Caco-2 (cell line): ENCODE measurements around the gene ANKRD18A. TPM values are rescaled to one million over a fixed set of nuclear protein-coding genes. Genes with fewer than 3 reads are reported as not detected.

Experiments
- BruUV-seq: library from RNA; stranded (reverse); fragments of 400-500 nt; replicated peaks from 2 replicates; lab custom pipeline; 2021; lab: Mats Ljungman, UMichigan
- CTCF ChIA-PET: fragments of 300-600 bp; sonication (Branson Sonifier 250); formaldehyde crosslinking; loops from one replicate; lab custom pipeline; 2022; ENCODE audit warnings: antibody characterized with exemption; lab: Charles Lee
- POLR2A ChIA-PET: fragments of 300-600 bp; sonication (Branson Sonifier 250); formaldehyde crosslinking; loops from one replicate; lab custom pipeline; 2022; ENCODE audit warnings: antibody characterized with exemption; lab: Charles Lee
- DNase-seq, 2 experiments: peaks; one replicate each; pipeline versions ENCODE4 v3.0.0 to v3.0.0-alpha.2; 2020 to 2022
- H3K27me3 ChIP-seq: replicated peaks from 2 replicates; pipeline ENCODE4 v1.6.0; 2011; ENCODE audit warnings: low read length; ENCODE audit not compliant: control insufficient read depth, insufficient read depth
- H3K36me3 ChIP-seq: 2 replicates; pipeline ENCODE4 v1.5.1; 2011; ENCODE audit warnings: low read length; ENCODE audit not compliant: control insufficient read depth, insufficient read depth
- H3K4me1 ChIP-seq: fragments of 250-450 bp; sonication (Bioruptor Pico); 2 replicates; pipeline ENCODE4 v1.5.1; 2020; ENCODE audit warnings: mild to moderate bottlenecking
- H3K4me3 ChIP-seq: 2 replicates; pipeline ENCODE4 v1.5.1; 2011; ENCODE audit warnings: low read depth, mild to moderate bottlenecking, control low read depth, low read length
- H3K9me3 ChIP-seq: fragments of 250-450 bp; sonication (Bioruptor Pico); 2 replicates; pipeline ENCODE4 v1.5.1; 2020; ENCODE audit warnings: mild to moderate bottlenecking, moderate library complexity
- H3K27ac Mint-ChIP-seq: one replicate; pipeline ENCODE4 v1.8.0; 2022; ENCODE audit warnings: mixed read lengths; ENCODE audit not compliant: unreplicated experiment
- H3K27me3 Mint-ChIP-seq: one replicate; pipeline ENCODE4 v1.8.0; 2022; ENCODE audit warnings: mixed read lengths; ENCODE audit not compliant: insufficient read depth, unreplicated experiment
- H3K36me3 Mint-ChIP-seq: one replicate; pipeline ENCODE4 v1.8.0; 2022; ENCODE audit warnings: mild to moderate bottlenecking, mixed read lengths; ENCODE audit not compliant: insufficient read depth, unreplicated experiment
- H3K4me1 Mint-ChIP-seq: one replicate; pipeline ENCODE4 v1.8.0; 2022; ENCODE audit warnings: low read depth, mixed read lengths; ENCODE audit not compliant: unreplicated experiment
- H3K4me3 Mint-ChIP-seq: one replicate; pipeline ENCODE4 v1.8.0; 2022; ENCODE audit warnings: mild to moderate bottlenecking, moderate library complexity, mixed read lengths; ENCODE audit not compliant: unreplicated experiment
- H3K9me3 Mint-ChIP-seq: one replicate; pipeline ENCODE4 v1.8.0; 2022; ENCODE audit warnings: mixed read lengths; ENCODE audit not compliant: unreplicated experiment
- CTCF ChIP-seq, 2 experiments: fragments of 200-600 bp in 1 of 2; IDR thresholded peaks; 1 replicate in 1 of 2; 2 replicates in 1 of 2; pipeline versions ENCODE4 v1.5.1 to v1.8.0; 2011 to 2022; ENCODE audit warnings: antibody characterized with exemption in 1 of 2, control low read depth in 1 of 2, inconsistent platforms in 1 of 2, low read depth in 1 of 2, low read length in 1 of 2, mild to moderate bottlenecking in 1 of 2, moderate library complexity in 1 of 2; ENCODE audit not compliant: insufficient read depth in 1 of 2, severe bottlenecking in 1 of 2, unreplicated experiment in 1 of 2
- intact Hi-C: fragments of 100-400 bp; cut with micrococcal nuclease; formaldehyde crosslinking; loops from one replicate; pipeline ENCODE4 v1.10.0; 2022; ENCODE audit not compliant: unreplicated experiment
- total RNA-seq: library from RNA; stranded (reverse); gene quantifications from 2 replicates; pipeline ENCODE4 v1.2.3, GENCODE V29; 2022

Gene ANKRD18A
- total RNA-seq, 1 experiment from 2014 or later: 2.6 TPM

GRCh38 chr9:38662763-38663593, 42.6 kb upstream of the ANKRD18A start:
- Mint-ChIP-seq H3K36me3 (no peaks in the 10 kb centered on the region), H3K9me3 (no peaks in the 10 kb centered on the region), H3K27ac (no peak overlapping the region), H3K27me3 (peaks cover 13% of the 10 kb centered on the region), H3K4me3 (no peak overlapping the region), H3K4me1 (no peaks in the 10 kb centered on the region)
- CTCF ChIA-PET: no interaction called here
- H3K9me3 ChIP-seq: no peaks in the 10 kb centered on the region
- POLR2A ChIA-PET: no interaction called here
- no TSS peak for BruUV-seq
- H3K36me3 ChIP-seq: no peaks in the 10 kb centered on the region
- peak in 1 of 2 experiments; percentile 25 for TF ChIP-seq CTCF (IDR thresholded peaks at IDR 0.05; ENCODE audit: insufficient read depth in 1 of 2, low read depth in 1 of 2, low read length in 1 of 2, severe bottlenecking in 1 of 2, unreplicated experiment in 1 of 2)
- H3K4me1 ChIP-seq: no peaks in the 10 kb centered on the region
- H3K27me3 ChIP-seq: no peaks in the 10 kb centered on the region
- intact Hi-C loops: loop anchor here (1.0 kb wide), 1 partner anchor 18 kb away; no protein-coding TSS in a partner anchor
- DNase-seq: no peak
- H3K4me3 ChIP-seq: no peak overlapping the region

DNA sequence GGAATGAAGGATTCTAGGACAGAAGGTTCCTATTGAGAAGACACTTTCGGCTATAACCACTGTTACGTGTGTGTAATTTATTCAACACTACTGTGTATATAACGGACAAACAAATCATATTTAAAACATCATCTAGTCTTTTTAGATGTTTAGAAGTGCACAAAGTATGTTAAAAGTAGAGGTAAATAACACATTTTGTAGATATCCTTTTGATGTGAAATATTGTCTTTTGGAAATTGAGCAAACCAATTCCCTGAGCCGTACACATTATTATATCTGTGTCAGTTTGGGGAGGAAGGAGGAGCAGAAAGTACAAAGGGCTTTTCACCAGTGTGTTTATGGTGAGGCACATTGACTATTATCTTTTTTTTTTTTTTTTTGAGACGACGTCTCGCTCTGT, 39.1 kb upstream of the ANKRD18A start:
- Mint-ChIP-seq H3K36me3 (no peaks in the 10 kb centered on the region), H3K27me3 (peaks cover 11% of the 10 kb centered on the region), H3K9me3 (no peaks in the 10 kb centered on the region), H3K27ac (no peak overlapping the region), H3K4me3 (no peak overlapping the region), H3K4me1 (no peaks in the 10 kb centered on the region)
- Histone ChIP-seq H3K9me3 (no peaks in the 10 kb centered on the region), H3K27me3 (no peaks in the 10 kb centered on the region; the same call in 1 of the 2 replicates), H3K4me3 (no peak overlapping the region), H3K36me3 (no peaks in the 10 kb centered on the region), H3K4me1 (no peaks in the 10 kb centered on the region)
- POLR2A ChIA-PET: no interaction called here
- no peak for TF ChIP-seq CTCF (IDR thresholded peaks at IDR 0.05; ENCODE audit: insufficient read depth in 1 of 2, low read depth in 1 of 2, low read length in 1 of 2, severe bottlenecking in 1 of 2, unreplicated experiment in 1 of 2)
- no peak for DNase-seq
- intact Hi-C loops: no loop called here
- CTCF ChIA-PET: no interaction called here
- no TSS peak for BruUV-seq

- Histone ChIP-seq H3K4me3 (no peak overlapping the region), H3K9me3 (no peaks in the 10 kb centered on the region), H3K27me3 (no peaks in the 10 kb centered on the region; the same call in 1 of the 2 replicates), H3K36me3 (no peaks in the 10 kb centered on the region), H3K4me1 (no peaks in the 10 kb centered on the region)
- Mint-ChIP-seq H3K4me3 (no peak overlapping the region), H3K27me3 (peaks cover 5% of the 10 kb centered on the region), H3K4me1 (no peaks in the 10 kb centered on the region), H3K36me3 (no peaks in the 10 kb centered on the region), H3K27ac (no peak overlapping the region), H3K9me3 (no peaks in the 10 kb centered on the region)
- POLR2A ChIA-PET: no interaction called here
- no peak for DNase-seq
- intact Hi-C loops: no loop called here
- TF ChIP-seq CTCF (IDR thresholded peaks at IDR 0.05; ENCODE audit: insufficient read depth in 1 of 2, low read depth in 1 of 2, low read length in 1 of 2, severe bottlenecking in 1 of 2, unreplicated experiment in 1 of 2): no peak
- CTCF ChIA-PET: no interaction called here
- BruUV-seq: no TSS peak
These were observed 36.5 kb upstream of the ANKRD18A start for GRCh38 chr9:38656896-38657295.
